Measurements from ENCODE around the gene DHRSX. TPM values are rescaled to one million over a fixed set of nuclear protein-coding genes. Genes with fewer than 3 reads are reported as not detected.
A peak's percentile ranks its signal among the peaks of the same experiment; 100 is the strongest.
"Not testable (repeated sequence)": the region's sequence is repeated elsewhere in the genome, so short reads cannot be mapped to it uniquely, and the experiment has no call there.

Gene DHRSX
- total and polyA plus RNA-seq, 10 of the 15 experiments (the other 5 are each of a cell fraction or from before 2014, with no cell fraction given): 1.7 to 39.5 (median 16.5) TPM

DNA sequence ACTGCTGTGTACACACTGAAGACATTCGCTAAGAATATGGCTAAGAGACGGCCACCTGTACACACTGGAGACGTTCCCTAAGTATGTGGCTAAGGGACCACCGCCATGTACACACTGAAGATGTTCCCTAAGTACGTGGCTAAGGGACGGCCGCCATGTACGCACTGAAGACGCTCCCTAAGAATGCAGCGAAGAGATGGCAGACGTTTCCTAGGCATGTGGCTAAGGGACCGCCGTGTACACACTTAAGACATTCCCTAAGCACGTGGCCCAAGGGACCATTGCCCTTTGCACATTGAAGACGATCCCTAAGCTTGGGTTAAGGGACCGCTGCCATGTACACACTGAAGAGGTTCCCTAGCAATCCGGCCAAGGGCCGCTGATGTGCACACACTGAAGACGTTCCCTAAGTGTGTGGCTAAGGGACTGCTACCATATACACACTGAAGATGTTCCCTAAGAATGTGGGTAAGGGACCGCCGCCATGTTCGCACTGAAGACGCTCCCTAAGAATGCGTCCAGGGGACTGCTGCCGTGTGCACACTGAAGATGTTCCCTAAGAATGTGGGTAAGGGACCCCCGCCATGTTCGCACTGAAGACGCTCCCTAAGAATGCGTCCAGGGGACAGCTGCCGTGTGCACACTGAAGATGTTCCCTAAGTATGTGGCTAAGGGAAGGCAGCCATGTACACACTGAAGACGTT is 36.7 kb downstream of the DHRSX start:
- TF ChIP-seq JUNB (IDR thresholded peaks at IDR 0.05): peak; percentile 92
- TF ChIP-seq EED (IDR thresholded peaks at IDR 0.05; ENCODE audit: low read depth): no peak
- TF ChIP-seq RBBP5 (conservative IDR thresholded peaks at IDR 0.05): no peak
- no peak for TF ChIP-seq ZBED1 (IDR thresholded peaks at IDR 0.05; ENCODE audit: borderline replicate concordance)
- TF ChIP-seq, protein P1, sequence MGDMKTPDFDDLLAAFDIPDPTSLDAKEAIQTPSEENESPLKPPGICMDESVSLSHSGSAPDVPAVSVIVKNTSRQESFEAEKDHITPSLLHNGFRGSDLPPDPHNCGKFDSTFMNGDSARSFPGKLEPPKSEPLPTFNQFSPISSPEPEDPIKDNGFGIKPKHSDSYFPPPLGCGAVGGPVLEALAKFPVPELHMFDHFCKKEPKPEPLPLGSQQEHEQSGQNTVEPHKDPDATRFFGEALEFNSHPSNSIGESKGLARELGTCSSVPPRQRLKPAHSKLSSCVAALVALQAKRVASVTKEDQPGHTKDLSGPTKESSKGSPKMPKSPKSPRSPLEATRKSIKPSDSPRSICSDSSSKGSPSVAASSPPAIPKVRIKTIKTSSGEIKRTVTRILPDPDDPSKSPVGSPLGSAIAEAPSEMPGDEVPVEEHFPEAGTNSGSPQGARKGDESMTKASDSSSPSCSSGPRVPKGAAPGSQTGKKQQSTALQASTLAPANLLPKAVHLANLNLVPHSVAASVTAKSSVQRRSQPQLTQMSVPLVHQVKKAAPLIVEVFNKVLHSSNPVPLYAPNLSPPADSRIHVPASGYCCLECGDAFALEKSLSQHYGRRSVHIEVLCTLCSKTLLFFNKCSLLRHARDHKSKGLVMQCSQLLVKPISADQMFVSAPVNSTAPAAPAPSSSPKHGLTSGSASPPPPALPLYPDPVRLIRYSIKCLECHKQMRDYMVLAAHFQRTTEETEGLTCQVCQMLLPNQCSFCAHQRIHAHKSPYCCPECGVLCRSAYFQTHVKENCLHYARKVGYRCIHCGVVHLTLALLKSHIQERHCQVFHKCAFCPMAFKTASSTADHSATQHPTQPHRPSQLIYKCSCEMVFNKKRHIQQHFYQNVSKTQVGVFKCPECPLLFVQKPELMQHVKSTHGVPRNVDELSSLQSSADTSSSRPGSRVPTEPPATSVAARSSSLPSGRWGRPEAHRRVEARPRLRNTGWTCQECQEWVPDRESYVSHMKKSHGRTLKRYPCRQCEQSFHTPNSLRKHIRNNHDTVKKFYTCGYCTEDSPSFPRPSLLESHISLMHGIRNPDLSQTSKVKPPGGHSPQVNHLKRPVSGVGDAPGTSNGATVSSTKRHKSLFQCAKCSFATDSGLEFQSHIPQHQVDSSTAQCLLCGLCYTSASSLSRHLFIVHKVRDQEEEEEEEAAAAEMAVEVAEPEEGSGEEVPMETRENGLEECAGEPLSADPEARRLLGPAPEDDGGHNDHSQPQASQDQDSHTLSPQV (IDR thresholded peaks at IDR 0.05): no peak
- Histone ChIP-seq H3K9me3 (replicated peaks; ENCODE audit: control insufficient read depth, insufficient read depth, low read length) (no peaks in the 10 kb centered on the region), H3K79me2 (ENCODE audit: control insufficient read depth, insufficient read depth, low read length) (no peaks in the 10 kb centered on the region), H3K9ac (ENCODE audit: control insufficient read depth, insufficient read depth, low read length) (no peak overlapping the region), H3K36me3 (ENCODE audit: control insufficient read depth in 2 of 2, insufficient read depth in 2 of 2, low read length in 1 of 2) (no peaks in the 10 kb centered on the region), H2AFZ (ENCODE audit: control insufficient read depth, low read depth, low read length) (no peak overlapping the region), H3K4me3 (no peak overlapping the region), H4K20me1 (ENCODE audit: control insufficient read depth, insufficient read depth) (no peaks in the 10 kb centered on the region), H3K27ac (ENCODE audit: control insufficient read depth, insufficient read depth) (no peak overlapping the region), H3K27me3 (replicated peaks in 1 of 2; ENCODE audit: control insufficient read depth in 2 of 2, insufficient read depth in 2 of 2, low read length in 1 of 2) (no peaks in the 10 kb centered on the region), H3K4me1 (ENCODE audit: control insufficient read depth, insufficient read depth, low read length) (no peaks in the 10 kb centered on the region), H3K4me2 (ENCODE audit: control insufficient read depth, insufficient read depth) (no peak overlapping the region)
- ChIA-PET POLR2A (no interaction called here), RAD21 (ENCODE audit: unreplicated experiment) (no interaction called here), SMC1A (ENCODE audit: uncharacterized antibody, unreplicated experiment) (no interaction called here), CTCF (no interaction called here)
- FAIRE-seq (no peak), DNase-seq (ENCODE audit: low read depth, low spot score) (no peak), ATAC-seq (no peak)
- 94% methylated on average over 31 of the region's 31 CpGs for WGBS (ENCODE audit: insufficient coverage, insufficient replicate concordance, low lambda C conversion rate, missing lambda C conversion rate)
- intact Hi-C loops (cut with micrococcal nuclease; ENCODE audit: unreplicated experiment) (no loop called here), in situ Hi-C loops (cut with MboI) (no loop called here)
- no TSS peak for BruUV-seq (replicated peaks)

DNA sequence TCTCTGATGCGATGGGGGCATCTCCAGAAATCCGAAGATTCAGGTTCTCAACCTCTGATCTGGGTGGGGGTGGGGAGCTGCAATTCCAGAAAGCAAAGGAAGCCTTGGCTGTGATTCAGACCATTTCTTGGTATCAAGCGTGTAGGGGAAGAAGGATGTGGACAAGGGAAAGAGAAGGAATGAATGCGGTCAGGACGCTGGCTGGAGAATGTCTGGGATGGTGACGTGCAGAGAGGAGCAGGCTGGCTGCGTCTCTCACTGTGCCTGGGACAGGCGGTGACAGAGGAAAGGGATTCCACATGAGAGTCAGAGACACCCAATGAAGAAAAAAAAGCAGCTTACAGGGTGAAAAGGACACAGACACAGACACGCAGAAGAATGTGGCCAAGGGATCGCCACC is 37.3 kb downstream of the DHRSX start:
- CTCF ChIA-PET; intact Hi-C loops (cut with micrococcal nuclease; ENCODE audit: unreplicated experiment); in situ Hi-C loops (cut with MboI); H4K20me1 ChIP-seq (ENCODE audit: control insufficient read depth, insufficient read depth); BruUV-seq (replicated peaks); H3K4me3 ChIP-seq; H3K27ac ChIP-seq (ENCODE audit: control insufficient read depth, insufficient read depth); H3K4me2 ChIP-seq (ENCODE audit: control insufficient read depth, insufficient read depth); H3K9ac ChIP-seq (ENCODE audit: control insufficient read depth, insufficient read depth, low read length); POLR2A ChIA-PET; RAD21 ChIA-PET (ENCODE audit: unreplicated experiment); SMC1A ChIA-PET (ENCODE audit: uncharacterized antibody, unreplicated experiment); H3K27me3 ChIP-seq (replicated peaks in 1 of 2; ENCODE audit: control insufficient read depth in 2 of 2, insufficient read depth in 2 of 2, low read length in 1 of 2); H3K79me2 ChIP-seq (ENCODE audit: control insufficient read depth, insufficient read depth, low read length); H3K9me3 ChIP-seq (replicated peaks; ENCODE audit: control insufficient read depth, insufficient read depth, low read length); H3K4me1 ChIP-seq (ENCODE audit: control insufficient read depth, insufficient read depth, low read length); FAIRE-seq; ATAC-seq; H3K36me3 ChIP-seq (ENCODE audit: control insufficient read depth in 2 of 2, insufficient read depth in 2 of 2, low read length in 1 of 2); H2AFZ ChIP-seq (ENCODE audit: control insufficient read depth, low read depth, low read length); DNase-seq (ENCODE audit: low read depth, low spot score): not testable (repeated sequence)
- WGBS (ENCODE audit: insufficient coverage, insufficient replicate concordance, low lambda C conversion rate, missing lambda C conversion rate): 91% methylated on average over 10 of the region's 10 CpGs
